Cardiac fibroblast (primary cell): Measurements from ENCODE around the gene WASF3.

Experiments
- DNase-seq, 2 donors: peaks; one replicate each; pipeline versions ENCODE4 v3.0.0 to v3.0.0-alpha.2; 2010; ENCODE audit warnings: low read depth in 2 of 2
- H3K4me3 ChIP-seq, 2 donors: replicated peaks in 1 of 2; 1 replicate in 1 of 2; 2 replicates in 1 of 2; pipeline ENCODE4 v1.5.1; 2011; ENCODE audit warnings: low read depth in 2 of 2, low read length in 2 of 2, mild to moderate bottlenecking in 2 of 2, moderate library complexity in 1 of 2
- CTCF ChIP-seq: IDR thresholded peaks from one replicate; pipeline ENCODE4 v1.5.1; 2011; ENCODE audit warnings: low read depth, mild to moderate bottlenecking, low read length, inconsistent platforms

Gene WASF3

GRCh38 chr13:26557051-26557392 lies 461 bp upstream of the WASF3 start:
- TF ChIP-seq CTCF = no peak
- H3K4me3 ChIP-seq = peak overlapping the region; percentile 32 to 51

GRCh38 chr13:26558074-26558805 lies 757 bp downstream of the WASF3 start:
- no peak for TF ChIP-seq CTCF
- peak overlapping the region; percentile 60 to 76 for H3K4me3 ChIP-seq
- peak; percentile 14 to 36 for DNase-seq

More at GRCh38 chr13:26557051-26557392, 461 bp upstream of the WASF3 start:
- DNase-seq = no peak

- DNase-seq = no peak
- H3K4me3 ChIP-seq = peak overlapping the region in 1 of 2 donors; percentile 76
These were observed 1.5 kb downstream of the WASF3 start for GRCh38 chr13:26558987-26559386.

DNA sequence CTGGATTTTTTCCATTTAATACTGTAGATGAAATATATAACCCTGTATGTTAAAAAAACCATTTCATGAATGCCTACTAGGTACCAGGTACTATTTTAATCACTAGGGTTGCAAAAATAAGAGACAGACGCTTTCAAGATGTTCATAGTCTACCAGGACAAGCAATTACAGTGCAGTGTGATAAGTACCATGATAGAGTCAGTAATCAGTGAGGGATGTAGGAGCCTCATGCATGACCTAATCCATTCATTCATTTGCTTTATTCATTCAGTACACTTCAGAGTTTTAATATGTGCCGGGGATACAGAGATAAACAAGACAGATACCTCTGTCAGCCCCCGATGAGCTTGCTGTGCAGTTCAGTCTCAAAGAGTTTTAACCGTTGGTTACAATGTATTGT lies 3.0 kb downstream of the WASF3 start:
- no peak for TF ChIP-seq CTCF
- no peak for DNase-seq

More at GRCh38 chr13:26558987-26559386, 1.5 kb downstream of the WASF3 start:
- no peak for TF ChIP-seq CTCF

DNA sequence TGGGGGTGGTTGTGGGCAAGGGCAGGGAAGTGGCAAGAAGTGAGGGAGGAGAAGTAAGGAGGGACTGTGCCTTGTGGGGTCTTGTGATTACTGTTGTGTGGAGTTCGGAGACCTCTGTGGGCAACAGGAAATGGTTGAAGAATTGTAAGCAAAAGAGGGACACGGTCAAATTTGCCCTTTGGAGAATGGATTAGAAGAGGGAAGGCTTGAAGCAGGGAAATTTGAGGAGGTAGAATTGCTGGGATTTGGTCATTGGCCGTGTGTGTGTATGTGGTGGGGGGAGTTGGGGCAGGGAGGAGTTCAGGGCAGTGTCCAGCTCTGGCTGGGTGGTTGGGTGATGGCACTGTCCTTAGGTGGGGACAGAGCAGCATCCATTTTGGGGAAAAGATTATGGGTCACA lies 3.6 kb downstream of the WASF3 start:
- no peak overlapping the region for H3K4me3 ChIP-seq
- no peak for TF ChIP-seq CTCF
- no peak for DNase-seq

More for the DNA sequence above, 3.0 kb downstream of the WASF3 start:
- H3K4me3 ChIP-seq = no peak overlapping the region

DNA sequence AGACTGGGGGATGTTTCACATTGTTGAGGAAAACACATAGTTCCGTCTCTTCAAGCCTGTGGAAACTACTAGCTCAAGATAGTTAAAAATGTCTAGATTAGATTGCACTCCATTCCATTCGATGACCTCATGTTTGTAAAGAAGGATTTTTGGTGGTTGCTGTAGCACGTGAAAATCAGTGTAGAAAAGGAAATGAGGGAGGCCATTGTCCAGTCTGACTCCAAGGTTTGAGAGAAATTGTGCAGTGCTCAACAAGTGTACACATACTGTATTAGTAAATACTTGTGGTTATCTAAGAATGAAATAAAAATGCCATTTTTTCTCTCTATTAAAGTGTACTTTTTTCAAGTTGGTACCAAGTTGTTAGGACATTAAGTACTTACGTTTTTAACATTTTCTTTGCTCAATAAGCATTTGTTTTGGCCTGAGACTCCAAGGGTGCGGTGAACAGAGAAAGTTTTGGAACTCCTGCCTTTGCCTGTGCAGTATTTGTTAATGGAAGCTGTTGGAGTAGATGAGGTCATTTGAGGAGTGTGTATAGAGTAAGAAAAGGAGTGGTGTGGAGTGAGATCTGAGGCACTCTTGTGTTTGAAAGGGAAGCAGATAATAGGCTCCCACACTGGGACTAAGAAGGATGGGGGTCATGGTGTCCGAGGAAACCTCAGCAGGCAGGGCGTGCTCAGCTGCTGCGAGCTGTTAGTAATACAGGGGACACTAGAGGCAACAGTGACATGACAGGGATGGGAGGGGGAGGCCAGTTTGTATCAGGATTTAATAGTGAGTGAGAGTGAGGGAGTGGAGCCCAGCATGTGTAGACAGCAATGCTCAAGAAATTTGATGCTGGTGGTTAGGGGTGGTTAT lies 4.4 kb downstream of the WASF3 start:
- H3K4me3 ChIP-seq = no peak overlapping the region
- DNase-seq = peak; percentile 50 to 75
- TF ChIP-seq CTCF = no peak
